ENCODE measurements around the gene SLC6A6.

SLC6A6 gene

DNA sequence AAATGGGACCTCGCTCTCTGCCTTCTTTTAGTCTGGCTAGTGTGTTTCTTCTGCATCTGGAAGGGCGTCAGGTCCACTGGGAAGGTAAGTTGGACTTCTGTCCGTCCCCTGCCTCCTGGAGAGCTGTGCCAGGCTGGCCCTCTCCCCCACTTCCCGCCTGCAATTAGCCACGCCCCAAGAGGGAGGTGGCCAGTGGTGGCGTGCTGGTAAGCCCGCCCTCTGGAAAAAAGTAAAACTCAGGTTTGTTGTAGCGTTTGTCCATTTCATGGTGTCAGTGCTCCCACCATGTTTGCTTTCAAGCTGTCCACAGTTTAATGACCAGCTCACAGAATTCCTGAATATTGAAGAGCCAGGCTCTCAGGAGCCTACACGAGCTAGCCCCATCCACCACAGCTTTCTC is 55.6 kb downstream of the SLC6A6 start:
- TF ChIP-seq, protein P1, sequence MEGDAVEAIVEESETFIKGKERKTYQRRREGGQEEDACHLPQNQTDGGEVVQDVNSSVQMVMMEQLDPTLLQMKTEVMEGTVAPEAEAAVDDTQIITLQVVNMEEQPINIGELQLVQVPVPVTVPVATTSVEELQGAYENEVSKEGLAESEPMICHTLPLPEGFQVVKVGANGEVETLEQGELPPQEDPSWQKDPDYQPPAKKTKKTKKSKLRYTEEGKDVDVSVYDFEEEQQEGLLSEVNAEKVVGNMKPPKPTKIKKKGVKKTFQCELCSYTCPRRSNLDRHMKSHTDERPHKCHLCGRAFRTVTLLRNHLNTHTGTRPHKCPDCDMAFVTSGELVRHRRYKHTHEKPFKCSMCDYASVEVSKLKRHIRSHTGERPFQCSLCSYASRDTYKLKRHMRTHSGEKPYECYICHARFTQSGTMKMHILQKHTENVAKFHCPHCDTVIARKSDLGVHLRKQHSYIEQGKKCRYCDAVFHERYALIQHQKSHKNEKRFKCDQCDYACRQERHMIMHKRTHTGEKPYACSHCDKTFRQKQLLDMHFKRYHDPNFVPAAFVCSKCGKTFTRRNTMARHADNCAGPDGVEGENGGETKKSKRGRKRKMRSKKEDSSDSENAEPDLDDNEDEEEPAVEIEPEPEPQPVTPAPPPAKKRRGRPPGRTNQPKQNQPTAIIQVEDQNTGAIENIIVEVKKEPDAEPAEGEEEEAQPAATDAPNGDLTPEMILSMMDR (IDR thresholded peaks at IDR 0.05; ENCODE audit: low read depth, low read length): no peak
- DNase-seq (ENCODE audit: extremely low read depth, low read depth): no peak

- DNase-seq (ENCODE audit: extremely low read depth, low read depth): no peak
- TF ChIP-seq, protein P1 (IDR thresholded peaks at IDR 0.05; ENCODE audit: low read depth, low read length): no peak
Observed at GRCh38 chr3:14458434-14459275, 56.2 kb downstream of the SLC6A6 start.

DNA sequence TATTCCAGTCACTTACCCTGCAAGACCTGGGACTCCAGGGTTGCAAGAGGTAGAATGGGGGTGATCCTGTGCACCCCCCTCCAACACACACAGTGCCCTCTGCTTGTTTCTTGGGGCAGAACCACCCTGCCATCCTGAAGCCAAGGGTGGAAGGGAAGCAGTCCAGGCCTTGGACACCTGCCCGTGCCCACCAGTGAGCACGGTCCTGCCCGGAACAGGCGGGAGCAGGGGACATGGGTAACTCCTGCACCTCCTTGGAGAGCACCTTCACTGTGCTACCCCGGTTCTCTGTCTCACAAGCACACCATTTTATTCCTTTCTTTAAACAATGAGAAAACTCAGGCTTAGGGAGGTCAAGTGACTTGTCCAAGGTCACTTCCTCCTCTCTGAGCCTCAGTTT is 57.0 kb downstream of the SLC6A6 start:
- no peak for DNase-seq (ENCODE audit: extremely low read depth, low read depth)
- TF ChIP-seq, protein P1 (IDR thresholded peaks at IDR 0.05; ENCODE audit: low read depth, low read length): no peak

DNA sequence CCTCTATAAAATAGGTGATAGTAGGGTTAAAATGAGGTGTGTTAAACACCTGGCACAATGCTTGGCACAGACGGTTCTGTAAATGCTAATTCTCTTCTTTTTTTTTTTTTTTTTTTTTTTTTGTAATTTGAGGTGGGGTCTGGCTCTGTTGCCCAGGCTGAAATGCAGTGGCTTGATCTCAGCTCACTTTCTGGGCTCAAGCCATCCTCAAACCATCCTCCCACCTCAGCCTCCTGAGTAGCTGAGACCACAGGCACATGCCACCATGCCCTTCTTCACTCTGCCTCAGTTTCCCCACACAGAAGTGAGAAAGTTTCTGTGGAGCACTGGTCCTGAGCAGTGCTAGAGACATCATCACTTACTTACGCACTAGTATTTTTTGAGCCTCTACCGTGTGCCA is 57.4 kb downstream of the SLC6A6 start:
- no peak for DNase-seq (ENCODE audit: extremely low read depth, low read depth)
- TF ChIP-seq, protein P1 (IDR thresholded peaks at IDR 0.05; ENCODE audit: low read depth, low read length): no peak

DNA sequence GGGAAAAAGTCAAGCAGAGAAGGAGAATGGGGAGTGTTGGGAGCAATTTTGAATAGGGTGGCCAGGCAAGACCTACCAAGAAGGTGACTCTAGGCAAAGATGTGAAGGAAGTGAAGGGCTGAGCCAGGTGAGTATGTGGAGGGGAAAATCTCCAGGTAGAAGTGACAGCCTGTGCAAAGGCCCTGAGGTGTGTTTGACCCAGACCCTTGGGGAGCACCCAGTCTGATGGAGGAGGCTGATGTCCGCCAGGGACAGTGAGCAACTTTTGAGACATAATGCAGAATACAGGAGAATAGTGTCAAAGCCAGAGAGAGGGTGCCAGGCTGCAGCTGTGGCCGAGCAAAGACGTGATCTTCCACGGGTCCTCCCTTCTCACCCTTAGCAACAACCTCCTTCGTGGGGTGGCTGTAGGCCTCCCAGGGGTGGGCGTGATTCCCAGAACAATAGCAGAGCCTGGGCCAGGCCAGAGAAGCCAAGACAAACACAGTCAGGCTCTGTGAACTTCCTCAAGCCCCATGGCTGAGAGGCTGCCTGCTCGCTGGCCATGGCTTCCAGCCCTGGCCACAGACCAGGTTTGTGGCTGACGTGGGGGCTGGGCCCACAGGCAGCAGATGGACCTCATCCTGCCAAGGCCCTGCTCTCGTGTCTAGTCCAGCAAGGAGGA is 58.1 kb downstream of the SLC6A6 start:
- TF ChIP-seq, protein P1 (IDR thresholded peaks at IDR 0.05; ENCODE audit: low read depth, low read length): no peak
- peak; percentile 90 for DNase-seq (ENCODE audit: extremely low read depth, low read depth)

DNA sequence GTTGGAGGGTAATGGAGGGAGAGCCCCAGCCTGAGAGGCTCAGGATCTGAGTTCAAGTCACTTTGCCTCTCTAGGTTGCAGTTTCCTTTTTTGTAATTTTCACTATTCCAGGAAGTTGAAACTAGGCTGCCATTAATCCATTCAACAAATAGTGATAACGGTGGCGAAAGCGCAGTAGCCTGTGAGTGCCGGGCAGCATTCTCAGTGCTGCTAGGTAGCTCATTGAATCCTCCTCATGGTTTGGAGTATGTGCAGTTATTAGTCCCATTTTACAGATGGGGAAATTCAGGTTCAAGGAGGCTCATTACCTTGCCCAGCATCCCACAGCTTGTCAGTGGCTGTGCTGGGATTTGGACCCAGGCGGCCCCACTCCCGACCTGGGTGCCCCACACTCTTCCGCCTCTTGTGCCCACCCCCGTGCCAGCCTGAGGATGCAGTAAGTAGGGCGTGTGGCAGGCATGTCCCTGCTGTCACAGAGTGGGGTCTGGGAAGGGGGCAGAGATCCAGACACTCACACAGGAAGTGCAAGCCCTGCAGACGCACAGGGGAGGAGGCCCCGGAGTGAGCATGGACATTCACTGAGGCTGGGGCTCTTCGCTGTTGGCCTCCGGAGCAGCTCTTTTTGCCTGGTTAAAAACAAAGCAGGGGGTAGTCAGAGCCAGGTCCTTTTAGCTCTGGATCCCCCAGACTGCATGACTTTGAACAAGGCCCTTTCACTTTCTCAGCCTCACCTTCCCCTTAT is 58.8 kb downstream of the SLC6A6 start:
- DNase-seq (ENCODE audit: extremely low read depth, low read depth): no peak
- TF ChIP-seq, protein P1 (IDR thresholded peaks at IDR 0.05; ENCODE audit: low read depth, low read length): no peak

Data from AG09319 (cell line).